Astrocyte (in vitro differentiated cells and primary cell): ENCODE results near the gene TRAK2. TPM values are rescaled to one million over a fixed set of nuclear protein-coding genes. Genes with fewer than 3 reads are reported as not detected.
A peak's percentile ranks its signal among the peaks of the same experiment; 100 is the strongest.

Experiments used
- DNase-seq: peaks from one replicate; pipeline ENCODE4 v3.0.0-alpha.2; 2010; ENCODE audit warnings: low read depth
- FAIRE-seq: peaks from 2 replicates; lab custom pipeline; 2011; peaks lifted over from hg19 to GRCh38; lab: Jason Lieb, UNC
- H2AFZ ChIP-seq: 2 replicates; pipeline ENCODE4 v1.6.0; 2012; ENCODE audit warnings: low read depth, low read length, inconsistent platforms
- H3K27ac ChIP-seq: 2 replicates; pipeline ENCODE4 v1.5.1; 2011; ENCODE audit warnings: low read depth, low read length, inconsistent platforms
- H3K27me3 ChIP-seq: 2 replicates; pipeline ENCODE4 v1.6.0; 2011; ENCODE audit warnings: low read length, inconsistent platforms; ENCODE audit not compliant: insufficient read depth
- H3K36me3 ChIP-seq: 2 replicates; pipeline ENCODE4 v1.5.1; 2011; ENCODE audit warnings: low read length, inconsistent platforms; ENCODE audit not compliant: insufficient read depth
- H3K4me1 ChIP-seq: 2 replicates; pipeline ENCODE4 v1.5.1; 2011; ENCODE audit warnings: low read length, inconsistent platforms; ENCODE audit not compliant: insufficient read depth
- H3K4me2 ChIP-seq: 2 replicates; pipeline ENCODE4 v1.6.0; 2012; ENCODE audit warnings: low read length, inconsistent platforms
- H3K4me3 ChIP-seq: 2 replicates; pipeline ENCODE4 v1.5.1; 2011; ENCODE audit warnings: low read depth, mild to moderate bottlenecking, low read length, inconsistent platforms; ENCODE audit not compliant: insufficient read depth
- H3K79me2 ChIP-seq: 2 replicates; pipeline ENCODE4 v1.6.0; 2012; ENCODE audit warnings: mild to moderate bottlenecking, low read length, inconsistent platforms; ENCODE audit not compliant: insufficient read depth
- H3K9ac ChIP-seq: 2 replicates; pipeline ENCODE4 v1.6.0; 2012; ENCODE audit warnings: mild to moderate bottlenecking, low read length, inconsistent platforms
- H3K9me3 ChIP-seq: 2 replicates; pipeline ENCODE4 v1.5.1; 2012; ENCODE audit warnings: low read depth, mild to moderate bottlenecking, low read length, inconsistent platforms; ENCODE audit not compliant: insufficient read depth
- H4K20me1 ChIP-seq: 2 replicates; pipeline ENCODE4 v1.6.0; 2012; ENCODE audit warnings: low read length, inconsistent platforms; ENCODE audit not compliant: insufficient read depth
- H3K27ac Mint-ChIP-seq: one replicate; pipeline ENCODE4 v1.8.0; 2021; ENCODE audit warnings: mild to moderate bottlenecking, mixed read lengths; ENCODE audit not compliant: unreplicated experiment
- H3K27me3 Mint-ChIP-seq: one replicate; pipeline ENCODE4 v1.8.0; 2021; ENCODE audit warnings: low read depth, mixed read lengths; ENCODE audit not compliant: unreplicated experiment
- H3K36me3 Mint-ChIP-seq: one replicate; pipeline ENCODE4 v1.8.0; 2021; ENCODE audit warnings: low read depth, mixed read lengths; ENCODE audit not compliant: unreplicated experiment
- H3K4me1 Mint-ChIP-seq: one replicate; pipeline ENCODE4 v1.8.0; 2021; ENCODE audit warnings: low read depth, mixed read lengths; ENCODE audit not compliant: unreplicated experiment
- H3K4me3 Mint-ChIP-seq: one replicate; pipeline ENCODE4 v1.8.0; 2021; ENCODE audit warnings: mild to moderate bottlenecking, moderate library complexity, mixed read lengths; ENCODE audit not compliant: unreplicated experiment
- H3K9me3 Mint-ChIP-seq: one replicate; pipeline ENCODE4 v1.8.0; 2021; ENCODE audit warnings: mild to moderate bottlenecking, mixed read lengths; ENCODE audit not compliant: unreplicated experiment
- EZH2 ChIP-seq: IDR thresholded peaks from 2 replicates; pipeline ENCODE4 v1.6.1; 2012; ENCODE audit warnings: mild to moderate bottlenecking, low read length, inconsistent platforms; ENCODE audit not compliant: insufficient read depth
- total RNA-seq: library from RNA; stranded (reverse); gene quantifications from 2 replicates; pipeline ENCODE4 v1.2.1, GENCODE V29; 2021
- TF ChIP-seq, protein P1 (sequence below): IDR thresholded peaks from 2 replicates; pipeline ENCODE4 v1.5.1; 2011; ENCODE audit warnings: low read depth, mild to moderate bottlenecking, inconsistent platforms, low read length, moderate library complexity; ENCODE audit not compliant: insufficient read depth

The TRAK2 gene
- total RNA-seq, 1 donor from 2014 or later, result 39.1 TPM

DNA sequence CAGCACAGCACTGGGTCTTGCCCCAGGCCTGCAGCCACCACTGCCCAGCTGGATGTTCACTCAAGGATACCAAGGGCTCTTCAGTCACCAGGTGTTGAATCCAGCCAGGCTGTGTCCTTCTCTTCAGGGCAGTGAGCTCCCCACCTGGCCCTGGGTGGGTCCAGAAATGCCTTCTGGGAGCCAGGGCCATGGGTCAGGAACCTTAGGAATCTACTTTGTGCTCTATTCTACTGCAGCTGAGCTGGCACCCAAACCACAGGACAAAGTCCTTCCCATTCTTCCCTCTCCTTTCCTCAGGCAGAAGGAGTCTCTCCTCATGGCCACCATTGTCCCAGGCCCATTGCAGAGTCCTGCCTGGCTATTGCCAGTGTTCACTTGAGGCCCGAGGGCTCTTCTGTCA, 13.3 kb upstream of the TRAK2 start:
- TF ChIP-seq EZH2, result no peak
- TF ChIP-seq, protein P1, sequence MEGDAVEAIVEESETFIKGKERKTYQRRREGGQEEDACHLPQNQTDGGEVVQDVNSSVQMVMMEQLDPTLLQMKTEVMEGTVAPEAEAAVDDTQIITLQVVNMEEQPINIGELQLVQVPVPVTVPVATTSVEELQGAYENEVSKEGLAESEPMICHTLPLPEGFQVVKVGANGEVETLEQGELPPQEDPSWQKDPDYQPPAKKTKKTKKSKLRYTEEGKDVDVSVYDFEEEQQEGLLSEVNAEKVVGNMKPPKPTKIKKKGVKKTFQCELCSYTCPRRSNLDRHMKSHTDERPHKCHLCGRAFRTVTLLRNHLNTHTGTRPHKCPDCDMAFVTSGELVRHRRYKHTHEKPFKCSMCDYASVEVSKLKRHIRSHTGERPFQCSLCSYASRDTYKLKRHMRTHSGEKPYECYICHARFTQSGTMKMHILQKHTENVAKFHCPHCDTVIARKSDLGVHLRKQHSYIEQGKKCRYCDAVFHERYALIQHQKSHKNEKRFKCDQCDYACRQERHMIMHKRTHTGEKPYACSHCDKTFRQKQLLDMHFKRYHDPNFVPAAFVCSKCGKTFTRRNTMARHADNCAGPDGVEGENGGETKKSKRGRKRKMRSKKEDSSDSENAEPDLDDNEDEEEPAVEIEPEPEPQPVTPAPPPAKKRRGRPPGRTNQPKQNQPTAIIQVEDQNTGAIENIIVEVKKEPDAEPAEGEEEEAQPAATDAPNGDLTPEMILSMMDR, result no peak
- Histone ChIP-seq H3K4me3 (no peak overlapping the region), H3K9ac (no peak overlapping the region), H3K9me3 (no peaks in the 10 kb centered on the region), H3K36me3 (peaks cover 7% of the 10 kb centered on the region), H3K79me2 (no peaks in the 10 kb centered on the region), H3K4me1 (peaks cover 20% of the 10 kb centered on the region), H4K20me1 (no peaks in the 10 kb centered on the region), H3K27me3 (no peaks in the 10 kb centered on the region), H3K27ac (no peak overlapping the region), H3K4me2 (no peak overlapping the region), H2AFZ (no peak overlapping the region)
- Mint-ChIP-seq H3K27me3 (no peaks in the 10 kb centered on the region), H3K9me3 (peaks cover 11% of the 10 kb centered on the region), H3K27ac (no peak overlapping the region), H3K4me1 (peaks cover 25% of the 10 kb centered on the region), H3K36me3 (peaks cover 30% of the 10 kb centered on the region), H3K4me3 (no peak overlapping the region)
- no peak for DNase-seq
- FAIRE-seq, result no peak

DNA sequence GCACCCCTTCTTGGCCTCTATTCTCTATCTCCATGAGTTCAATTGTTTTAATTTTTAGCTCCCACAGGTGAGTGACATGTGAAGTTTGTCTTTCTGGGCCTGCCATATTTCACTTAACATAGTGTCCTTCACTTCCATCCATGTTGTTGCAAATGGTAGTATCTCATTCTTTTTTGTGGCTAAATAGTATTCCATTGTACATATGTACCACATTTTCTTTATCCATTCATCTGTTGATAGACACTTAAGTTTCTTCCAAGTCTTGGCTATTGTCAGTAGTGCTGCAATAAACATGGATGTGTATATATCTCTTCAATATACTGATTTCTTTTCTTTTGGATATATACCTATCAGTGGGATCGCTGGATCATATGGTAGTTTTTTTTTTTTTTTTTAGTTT, 9.3 kb upstream of the TRAK2 start:
- Histone ChIP-seq H3K36me3 (peaks cover 11% of the 10 kb centered on the region), H4K20me1 (no peaks in the 10 kb centered on the region), H3K27ac (no peak overlapping the region), H2AFZ (no peak overlapping the region), H3K27me3 (no peaks in the 10 kb centered on the region), H3K79me2 (no peaks in the 10 kb centered on the region), H3K9me3 (no peaks in the 10 kb centered on the region), H3K4me2 (no peak overlapping the region), H3K4me1 (peaks cover 4% of the 10 kb centered on the region), H3K4me3 (no peak overlapping the region), H3K9ac (no peak overlapping the region)
- no peak overlapping the region for H3K27ac Mint-ChIP-seq
- TF ChIP-seq, protein P1, result no peak
- TF ChIP-seq EZH2, result no peak
- peaks cover 11% of the 10 kb centered on the region for H3K9me3 Mint-ChIP-seq
- no peak for DNase-seq
- no peaks in the 10 kb centered on the region for H3K4me1 Mint-ChIP-seq
- H3K27me3 Mint-ChIP-seq, result no peaks in the 10 kb centered on the region
- H3K4me3 Mint-ChIP-seq, result no peak overlapping the region
- H3K36me3 Mint-ChIP-seq, result peaks cover 40% of the 10 kb centered on the region
- FAIRE-seq, result peak; percentile 45

DNA sequence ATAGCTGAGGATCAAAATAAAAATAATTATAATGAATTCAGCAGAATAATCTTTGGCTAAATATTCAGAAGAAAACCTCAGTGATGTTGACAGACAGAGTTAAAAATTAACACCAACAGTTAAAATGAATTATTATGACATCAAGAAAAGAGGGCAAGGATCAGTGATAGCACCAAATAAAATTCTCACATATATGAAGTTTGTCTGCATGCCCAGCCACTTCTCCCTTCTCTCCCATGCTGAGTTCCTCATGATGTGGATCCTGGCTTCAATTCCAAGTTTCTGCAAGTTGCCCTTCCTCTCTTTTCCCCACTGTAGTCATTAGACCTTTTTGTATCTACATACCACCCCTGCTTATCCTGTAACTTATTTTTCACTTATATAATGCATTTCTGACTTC, 7.1 kb upstream of the TRAK2 start:
- Mint-ChIP-seq H3K27me3 (no peaks in the 10 kb centered on the region), H3K4me3 (no peak overlapping the region), H3K9me3 (peaks cover 11% of the 10 kb centered on the region), H3K27ac (no peak overlapping the region), H3K36me3 (peaks cover 33% of the 10 kb centered on the region), H3K4me1 (no peaks in the 10 kb centered on the region)
- Histone ChIP-seq H3K4me3 (no peak overlapping the region), H3K9ac (no peak overlapping the region), H3K4me2 (no peak overlapping the region), H3K27ac (no peak overlapping the region), H3K4me1 (no peaks in the 10 kb centered on the region), H3K9me3 (no peaks in the 10 kb centered on the region), H3K36me3 (peaks cover 12% of the 10 kb centered on the region), H3K79me2 (no peaks in the 10 kb centered on the region), H3K27me3 (no peaks in the 10 kb centered on the region), H2AFZ (no peak overlapping the region), H4K20me1 (no peaks in the 10 kb centered on the region)
- TF ChIP-seq EZH2, result no peak
- TF ChIP-seq, protein P1, result no peak
- no peak for DNase-seq
- FAIRE-seq, result no peak
